A549 (cell line): ENCODE data around the gene CLSTN2.

Experiments
- POLR2AphosphoS2 ChIP-seq: conservative IDR thresholded peaks from 2 replicates; pipeline ENCODE4 v1.6.1; 2012; ENCODE audit warnings: low read length, improper control_type of control experiment, inconsistent platforms
- RCOR1 ChIP-seq: fragments of 150-350 bp; IDR thresholded peaks from 2 replicates; pipeline ENCODE4 v1.6.1; 2014; ENCODE audit warnings: antibody characterized with exemption, low read length, low read depth
- RFX5 ChIP-seq: fragments of 450-650 bp; IDR thresholded peaks from 2 replicates; pipeline ENCODE4 v1.7.1; 2014; ENCODE audit warnings: antibody characterized with exemption, mild to moderate bottlenecking, moderate library complexity
- RNF2 ChIP-seq: fragments of 200-600 bp; sonication (generic); IDR thresholded peaks from 2 replicates; pipeline ENCODE4 v1.6.1; 2016; ENCODE audit warnings: low read depth, mild to moderate bottlenecking, antibody characterized with exemption, moderate library complexity, borderline replicate concordance
- TF ChIP-seq, protein P1 (sequence below): fragments of >200 bp; sonication (Bioruptor Twin); formaldehyde crosslinking; IDR thresholded peaks from 3 replicates; pipeline ENCODE4 v1.5.1; 2016

- TF ChIP-seq POLR2AphosphoS2 (no peak), RCOR1 (no peak), RNF2 (no peak), RFX5 (no peak)
- TF ChIP-seq, protein P1, sequence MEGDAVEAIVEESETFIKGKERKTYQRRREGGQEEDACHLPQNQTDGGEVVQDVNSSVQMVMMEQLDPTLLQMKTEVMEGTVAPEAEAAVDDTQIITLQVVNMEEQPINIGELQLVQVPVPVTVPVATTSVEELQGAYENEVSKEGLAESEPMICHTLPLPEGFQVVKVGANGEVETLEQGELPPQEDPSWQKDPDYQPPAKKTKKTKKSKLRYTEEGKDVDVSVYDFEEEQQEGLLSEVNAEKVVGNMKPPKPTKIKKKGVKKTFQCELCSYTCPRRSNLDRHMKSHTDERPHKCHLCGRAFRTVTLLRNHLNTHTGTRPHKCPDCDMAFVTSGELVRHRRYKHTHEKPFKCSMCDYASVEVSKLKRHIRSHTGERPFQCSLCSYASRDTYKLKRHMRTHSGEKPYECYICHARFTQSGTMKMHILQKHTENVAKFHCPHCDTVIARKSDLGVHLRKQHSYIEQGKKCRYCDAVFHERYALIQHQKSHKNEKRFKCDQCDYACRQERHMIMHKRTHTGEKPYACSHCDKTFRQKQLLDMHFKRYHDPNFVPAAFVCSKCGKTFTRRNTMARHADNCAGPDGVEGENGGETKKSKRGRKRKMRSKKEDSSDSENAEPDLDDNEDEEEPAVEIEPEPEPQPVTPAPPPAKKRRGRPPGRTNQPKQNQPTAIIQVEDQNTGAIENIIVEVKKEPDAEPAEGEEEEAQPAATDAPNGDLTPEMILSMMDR: no peak
Measured at GRCh38 chr3:140296796-140297352, 361.9 kb downstream of the CLSTN2 start.
